HCT116 (cell line): ENCODE results near the gene GOLGA7B. TPM values are rescaled to one million over a fixed set of nuclear protein-coding genes. Genes with fewer than 3 reads are reported as not detected.

Experiments
- ATAC-seq: fragments of 200-7000 bp; cut with Tn5 transposase; 2 replicates; pipeline ENCODE4 v1.9.1; 2020; ENCODE audit warnings: mild to moderate bottlenecking, moderate library complexity
- BruUV-seq: library from RNA; stranded (reverse); fragments of 400-500 nt; replicated peaks from 2 replicates; lab custom pipeline; 2021; lab: Mats Ljungman, UMichigan
- CTCF ChIA-PET: fragments of 300-600 bp; sonication (Branson Sonifier 250); formaldehyde crosslinking; loops from one replicate; lab custom pipeline; 2021; ENCODE audit warnings: antibody characterized with exemption; lab: Charles Lee
- POLR2A ChIA-PET: fragments of 300-600, 350-600 bp; sonication (Branson Sonifier 250); formaldehyde crosslinking; loops from one replicate; lab custom pipeline; 2021; ENCODE audit warnings: antibody characterized with exemption; lab: Charles Lee
- RAD21 ChIA-PET, 2 experiments: fragments of 300-600 bp; sonication (Branson Sonifier 250); formaldehyde crosslinking; loops; one replicate each; lab custom pipeline; 2023; ENCODE audit warnings: low total read pairs in 2 of 2; ENCODE audit not compliant: uncharacterized antibody in 2 of 2, unreplicated experiment in 2 of 2, low non-redundant PET in 1 of 2; lab: Charles Lee
- DNase-seq: peaks from one replicate; pipeline ENCODE4 v3.0.0-alpha.2; 2010; ENCODE audit warnings: low read depth, low spot score
- H2AFZ ChIP-seq: fragments of 200-600 bp; shearing (Covaris generic), sonication (generic); 2 replicates; pipeline ENCODE4 v1.6.1; 2017; ENCODE audit warnings: low read depth, mixed run types, mixed read lengths, antibody characterized with exemption, low read length; ENCODE audit not compliant: poor library complexity, severe bottlenecking
- H3K27ac ChIP-seq: 2 replicates; pipeline ENCODE4 v1.5.1; 2012; ENCODE audit warnings: low read depth, low read length
- H3K27me3 ChIP-seq: fragments of 200-600 bp; sonication (generic); 2 replicates; pipeline ENCODE4 v1.6.1; 2016; ENCODE audit warnings: mixed run types, low read length, mixed read lengths; ENCODE audit not compliant: insufficient read depth
- H3K36me3 ChIP-seq, 2 experiments: fragments of 200-500 bp in 1 of 2; fragments of 200-600 bp in 1 of 2; sonication (Bioruptor generic) in 1 of 2; sonication (generic) in 1 of 2; 2 replicates each; pipeline versions ENCODE4 v1.5.1 to v1.6.1; 2014 to 2016; ENCODE audit warnings: low read length in 2 of 2, inconsistent platforms in 1 of 2, mixed read lengths in 1 of 2, mixed run types in 1 of 2; ENCODE audit not compliant: insufficient read depth in 2 of 2, control insufficient read depth in 1 of 2
- H3K4me1 ChIP-seq, 2 experiments: fragments of 200-600 bp in 1 of 2; sonication (generic) in 1 of 2; 2 replicates each; pipeline versions ENCODE4 v1.5.1 to v1.6.1; 2012 to 2017; ENCODE audit warnings: low read length in 2 of 2, inconsistent platforms in 1 of 2, mild to moderate bottlenecking in 1 of 2, mixed read lengths in 1 of 2, mixed run types in 1 of 2, moderate library complexity in 1 of 2; ENCODE audit not compliant: insufficient read depth in 2 of 2, control insufficient read depth in 1 of 2
- H3K4me2 ChIP-seq: fragments of 200-600 bp; sonication (generic); 2 replicates; pipeline ENCODE4 v1.6.1; 2017; ENCODE audit warnings: mixed run types, low read length, mixed read lengths
- H3K4me3 ChIP-seq, 2 experiments: fragments of 200-600 bp in 1 of 2; sonication (generic) in 1 of 2; replicated peaks in 1 of 2; 2 replicates each; pipeline ENCODE4 v1.5.1; 2011 to 2016; ENCODE audit warnings: low read length in 2 of 2, control low read depth in 1 of 2, low read depth in 1 of 2, mild to moderate bottlenecking in 1 of 2, mixed read lengths in 1 of 2, mixed run types in 1 of 2
- H3K79me2 ChIP-seq: fragments of 200-600 bp; sonication (generic); 2 replicates; pipeline ENCODE4 v1.6.1; 2017; ENCODE audit warnings: mild to moderate bottlenecking, mixed run types, low read length, moderate library complexity, mixed read lengths; ENCODE audit not compliant: insufficient read depth
- H3K9ac ChIP-seq: fragments of 200-600 bp; sonication (generic); 2 replicates; pipeline ENCODE4 v1.6.1; 2016; ENCODE audit warnings: low read length, mixed read lengths
- H3K9me2 ChIP-seq: fragments of 200-600 bp; sonication (generic), shearing (Covaris generic); 2 replicates; pipeline ENCODE4 v1.6.1; 2017; ENCODE audit warnings: mixed run types, mild to moderate bottlenecking, moderate library complexity; ENCODE audit not compliant: insufficient read depth
- H3K9me3 ChIP-seq, 2 experiments: fragments of 200-500 bp in 1 of 2; fragments of 200-600 bp in 1 of 2; sonication (Bioruptor generic) in 1 of 2; sonication (generic) in 1 of 2; 2 replicates each; pipeline ENCODE4 v1.6.1; 2014 to 2017; ENCODE audit warnings: low read length in 2 of 2, mixed read lengths in 2 of 2, inconsistent platforms in 1 of 2, low read depth in 1 of 2, mild to moderate bottlenecking in 1 of 2, mixed run types in 1 of 2, moderate library complexity in 1 of 2; ENCODE audit not compliant: control insufficient read depth in 1 of 2, insufficient read depth in 1 of 2
- H4K20me1 ChIP-seq: fragments of 200-600 bp; sonication (generic), shearing (Covaris generic); 2 replicates; pipeline ENCODE4 v1.6.1; 2017; ENCODE audit warnings: mixed run types, mild to moderate bottlenecking, moderate library complexity; ENCODE audit not compliant: insufficient read depth
- ATF3 ChIP-seq: IDR thresholded peaks from 2 replicates; pipeline ENCODE4 v1.6.1; 2012
- EGR1 ChIP-seq: IDR thresholded peaks from 2 replicates; pipeline ENCODE4 v1.6.1; 2012; ENCODE audit warnings: low read depth
- EZH2 ChIP-seq: fragments of 200-600 bp; sonication (generic); IDR thresholded peaks from 2 replicates; pipeline ENCODE4 v1.6.1; 2017; ENCODE audit warnings: antibody characterized with exemption, mixed run types
- EZH2phosphoT487 ChIP-seq: fragments of 200-600 bp; IDR thresholded peaks from 2 replicates; pipeline ENCODE4 v1.6.1; 2018; ENCODE audit warnings: antibody characterized with exemption, borderline replicate concordance
- FOSL1 ChIP-seq: IDR thresholded peaks from 2 replicates; pipeline ENCODE4 v1.6.1; 2012; ENCODE audit warnings: low read depth
- JUND ChIP-seq: IDR thresholded peaks from 2 replicates; pipeline ENCODE4 v1.6.1; 2012
- POLR2A ChIP-seq: IDR thresholded peaks from 2 replicates; pipeline ENCODE4 v1.7.0; 2011; ENCODE audit warnings: borderline replicate concordance; ENCODE audit not compliant: insufficient read depth, insufficient read length; ENCODE audit errors: extremely low read depth
- POLR2AphosphoS5 ChIP-seq: IDR thresholded peaks from 2 replicates; pipeline ENCODE4 v1.6.1; 2011; ENCODE audit warnings: mild to moderate bottlenecking, low read depth, low read length, moderate library complexity
- RAD21 ChIP-seq: IDR thresholded peaks from 2 replicates; pipeline ENCODE4 v1.6.1; 2012; ENCODE audit warnings: low read depth, mild to moderate bottlenecking
- TCF7L2 ChIP-seq: IDR thresholded peaks from 2 replicates; pipeline ENCODE4 v1.7.0; 2011; ENCODE audit warnings: borderline replicate concordance, inconsistent platforms; ENCODE audit not compliant: insufficient read depth, insufficient read length; ENCODE audit errors: extremely low read depth
- intact Hi-C: fragments of 100-400 bp; cut with micrococcal nuclease; formaldehyde crosslinking; loops from 2 replicates; pipeline ENCODE4 v1.10.0; 2022
- total RNA-seq: library from RNA; stranded (reverse); gene quantifications from one replicate; pipeline ENCODE4 v1.2.1, GENCODE V29; 2021; ENCODE audit not compliant: unreplicated experiment

The GOLGA7B gene
- total RNA-seq, 1 experiment from 2014 or later: 1.0 TPM

- ATAC-seq: no peak
- peaks cover 15 to 19% of the 10 kb centered on the region in 2 experiments for H3K4me1 ChIP-seq
- H3K9ac ChIP-seq: no peak overlapping the region
- H3K36me3 ChIP-seq: no peaks in the 10 kb centered on the region
- no peaks in the 10 kb centered on the region for H3K9me2 ChIP-seq
- H3K4me2 ChIP-seq: peak overlapping the region; percentile 55
- no peaks in the 10 kb centered on the region for H3K9me3 ChIP-seq
- ChIA-PET CTCF (no interaction called here), RAD21 (interaction anchor here (0.6 kb wide), 2 partner anchors 20 to 48 kb away, joined by 3 read pairs; no protein-coding TSS in a partner anchor), POLR2A (no interaction called here)
- no peak overlapping the region for H3K27ac ChIP-seq
- intact Hi-C loops: no loop called here
- TF ChIP-seq ATF3 (no peak), TCF7L2 (no peak), EZH2 (no peak), EGR1 (no peak), POLR2A (no peak), RAD21 (no peak), POLR2AphosphoS5 (no peak), EZH2phosphoT487 (no peak)
- BruUV-seq: no TSS peak
- no peak overlapping the region for H2AFZ ChIP-seq
- no peaks in the 10 kb centered on the region for H3K79me2 ChIP-seq
- DNase-seq: no peak
- H4K20me1 ChIP-seq: no peaks in the 10 kb centered on the region
- no peak overlapping the region for H3K4me3 ChIP-seq
- no peaks in the 10 kb centered on the region for H3K27me3 ChIP-seq
Observed at GRCh38 chr10:97821308-97822038, 28.2 kb upstream of the GOLGA7B start.

- Histone ChIP-seq H2AFZ (no peak overlapping the region), H3K27me3 (no peaks in the 10 kb centered on the region), H3K4me1 (peaks cover 15 to 19% of the 10 kb centered on the region in 2 experiments), H3K4me3 (no peak overlapping the region), H3K9me3 (no peaks in the 10 kb centered on the region), H3K9ac (no peak overlapping the region), H3K4me2 (peak overlapping the region; percentile 55), H4K20me1 (no peaks in the 10 kb centered on the region), H3K27ac (no peak overlapping the region; the same call in 1 of the 2 replicates), H3K9me2 (no peaks in the 10 kb centered on the region), H3K79me2 (no peaks in the 10 kb centered on the region), H3K36me3 (no peaks in the 10 kb centered on the region)
- ChIA-PET POLR2A (no interaction called here), CTCF (no interaction called here), RAD21 (interaction anchor here (0.6 kb wide), 2 partner anchors 20 to 47 kb away, joined by 3 read pairs; no protein-coding TSS in a partner anchor)
- TF ChIP-seq JUND (peak; percentile 48), FOSL1 (peak; percentile 56), EGR1 (peak; percentile 80), TCF7L2 (no peak)
- ATAC-seq (peak; percentile 55), DNase-seq (no peak)
- no TSS peak for BruUV-seq
- intact Hi-C loops: no loop called here
Observed at GRCh38 chr10:97822261-97822687, 27.4 kb upstream of the GOLGA7B start.
